Activated CD4-positive, alpha-beta T cell treated with anti-CD3 and anti-CD28 coated beads for 1 hour (primary cell): ENCODE measurements around the gene RGS7.

Source experiments
- DNase-seq: peaks from one replicate; pipeline ENCODE4 v3.0.0-alpha.2; 2020

The RGS7 gene

DNA sequence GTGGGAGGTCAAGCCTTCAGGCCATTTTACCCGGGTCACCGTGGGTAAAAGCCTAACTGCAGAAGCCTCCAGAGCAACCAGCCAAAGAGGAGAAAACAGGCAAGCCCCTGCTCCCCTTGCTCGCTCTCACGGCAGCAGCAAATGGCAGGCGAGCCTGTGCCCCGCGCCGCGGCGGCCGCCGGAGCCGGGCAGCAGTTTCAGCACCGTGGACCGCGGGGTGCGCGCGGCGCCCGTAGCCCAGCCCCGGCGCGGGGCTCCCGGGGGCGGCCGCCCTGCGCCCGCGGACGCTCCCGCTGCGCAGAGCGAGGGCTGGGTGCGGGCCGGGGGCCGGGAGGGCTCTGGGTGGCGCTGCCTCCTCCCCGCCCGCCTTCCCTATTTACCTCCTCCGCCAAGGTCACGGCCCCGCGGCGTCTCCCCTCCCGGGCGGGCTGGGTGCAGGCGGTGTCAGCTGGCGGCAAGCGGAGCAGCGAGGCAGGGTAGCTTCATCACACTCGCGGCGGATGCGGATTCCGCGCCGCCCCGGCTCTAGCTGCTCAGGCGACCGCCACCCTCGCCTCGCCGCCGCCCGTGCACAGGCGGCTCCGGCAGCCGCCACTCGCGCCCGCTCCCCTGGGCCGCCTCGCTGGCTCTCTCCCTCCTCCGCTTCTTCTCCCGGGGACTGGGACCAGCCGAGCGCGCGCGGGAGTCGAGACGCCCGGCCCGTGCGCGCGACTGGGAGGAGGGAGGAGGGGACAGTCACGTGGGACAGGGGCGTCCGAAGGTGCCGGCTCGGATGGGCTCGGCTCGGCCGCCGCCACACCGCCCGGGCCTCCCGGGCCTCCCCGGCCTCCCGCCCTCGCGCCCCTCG is at the start of gene RGS7:
Gene RGS7, minus strand, starts transcription at position 687 of the 847 bp plus-strand sequence.
- no peak for DNase-seq

DNA sequence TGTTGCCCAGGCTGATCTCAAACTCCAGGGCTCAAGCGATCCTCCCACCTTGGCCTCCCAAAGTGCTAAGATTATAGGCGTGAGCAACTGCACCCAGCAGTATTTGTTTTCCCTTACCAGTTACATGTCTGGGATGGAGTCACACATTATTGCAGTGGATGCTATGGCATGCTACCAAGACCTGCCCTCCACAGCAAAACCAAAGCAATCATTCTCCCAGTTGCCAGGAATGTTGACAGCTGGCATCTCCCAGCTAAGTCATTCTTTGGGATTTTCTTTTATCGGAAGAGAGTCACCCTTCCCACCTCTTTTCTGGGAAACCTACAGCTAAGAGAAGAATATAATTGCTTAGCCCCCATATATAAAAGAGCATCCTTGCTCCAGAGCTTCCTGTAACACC is 49.4 kb upstream of the RGS7 start:
- DNase-seq = no peak

DNA sequence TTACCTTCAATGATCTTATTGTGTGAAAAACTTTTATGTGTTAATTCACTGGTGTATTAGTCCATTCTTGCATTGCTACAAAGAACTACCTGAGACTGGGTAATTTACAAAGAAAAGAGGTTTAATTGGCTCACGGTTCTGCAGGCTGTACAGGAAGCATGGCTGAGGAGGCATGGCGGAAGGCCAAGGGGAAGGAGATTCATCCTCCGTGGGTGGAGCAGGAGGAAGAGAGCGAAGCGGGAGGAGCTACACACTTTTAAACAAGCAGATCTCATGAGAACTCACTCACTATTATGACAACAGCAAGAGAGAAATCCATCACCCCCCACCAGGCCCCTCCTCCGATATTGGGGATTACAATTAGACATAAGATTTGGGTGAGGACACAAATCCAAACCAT is 44.2 kb upstream of the RGS7 start:
- no peak for DNase-seq

DNA sequence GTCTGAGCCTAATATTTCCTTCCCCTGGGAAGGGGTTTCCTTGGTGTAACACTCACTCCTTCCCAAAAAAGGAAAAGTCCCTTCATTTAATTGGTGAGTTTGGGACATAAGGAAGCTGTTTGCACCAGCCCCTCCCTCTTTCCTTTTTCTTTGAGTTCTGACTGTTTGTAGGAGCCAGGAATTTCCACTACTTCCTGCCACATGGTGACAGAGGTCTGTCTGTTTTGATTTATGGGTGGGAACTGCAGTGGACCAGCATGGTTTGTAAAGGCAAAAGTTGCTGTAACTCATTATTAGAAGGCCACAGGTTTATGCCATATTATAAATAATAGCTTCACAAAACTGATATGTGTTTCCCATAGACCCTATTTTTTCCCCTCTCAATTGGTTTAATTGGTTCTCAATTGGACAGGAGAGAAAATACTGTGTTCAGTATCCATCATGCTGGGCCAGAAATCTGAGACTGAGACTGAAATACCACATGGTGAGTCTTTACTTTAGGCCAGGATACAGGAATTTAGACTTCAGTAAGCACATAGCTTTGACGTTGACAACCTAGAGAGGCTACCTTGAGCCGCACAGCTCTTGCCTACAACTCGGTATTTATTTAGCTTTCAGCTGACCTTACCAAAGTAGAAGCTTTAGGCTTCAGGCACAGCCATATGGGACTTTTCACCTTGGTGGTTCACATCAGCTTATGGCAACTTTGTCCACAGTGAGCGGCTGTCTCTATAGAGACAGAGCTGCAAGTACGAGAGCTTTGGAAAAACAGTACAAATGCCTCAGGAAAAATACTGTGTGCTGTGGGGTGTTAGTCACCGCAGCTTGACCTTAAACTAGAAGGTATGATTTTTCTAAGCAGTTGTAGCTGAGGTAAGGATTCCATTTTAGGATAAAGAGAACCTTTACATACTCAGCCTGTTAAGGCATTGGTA is 40.0 kb upstream of the RGS7 start:
- no peak for DNase-seq

DNA sequence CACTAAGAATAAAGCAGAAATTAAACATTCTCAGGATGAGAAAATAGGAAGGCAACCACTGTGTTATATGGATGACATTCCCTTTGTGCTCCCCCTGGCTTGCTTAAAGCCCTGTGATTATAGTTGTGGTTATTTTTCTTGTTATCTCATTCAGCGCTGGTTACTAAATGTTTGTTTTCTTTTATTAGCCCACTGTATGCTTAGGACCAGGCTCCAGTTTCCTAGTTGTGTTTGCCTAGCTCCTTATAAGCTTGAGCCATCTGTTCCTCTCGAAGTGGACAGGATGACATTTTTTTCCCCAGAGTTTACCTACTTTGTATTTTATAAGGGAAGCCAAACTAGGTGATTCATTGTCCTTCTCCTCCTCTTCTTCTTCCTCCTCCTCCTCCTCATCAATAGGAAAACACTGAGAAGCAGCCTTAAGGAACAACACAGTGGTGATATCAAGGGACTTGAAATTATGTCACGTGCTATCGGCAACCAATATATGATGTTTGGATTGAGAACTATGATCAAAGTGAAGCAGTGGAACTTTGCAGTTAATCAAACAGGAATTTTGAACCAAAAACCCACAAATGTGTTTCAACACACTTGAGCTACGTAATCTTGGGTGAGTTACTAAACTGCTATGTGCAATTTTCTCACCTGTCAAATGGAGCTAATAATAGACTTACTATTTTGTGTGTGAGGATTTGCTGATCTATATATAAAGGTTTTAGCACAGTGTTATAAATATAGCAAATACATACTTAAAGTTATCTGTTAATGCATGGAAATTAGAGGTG is 35.1 kb upstream of the RGS7 start:
- no peak for DNase-seq

DNA sequence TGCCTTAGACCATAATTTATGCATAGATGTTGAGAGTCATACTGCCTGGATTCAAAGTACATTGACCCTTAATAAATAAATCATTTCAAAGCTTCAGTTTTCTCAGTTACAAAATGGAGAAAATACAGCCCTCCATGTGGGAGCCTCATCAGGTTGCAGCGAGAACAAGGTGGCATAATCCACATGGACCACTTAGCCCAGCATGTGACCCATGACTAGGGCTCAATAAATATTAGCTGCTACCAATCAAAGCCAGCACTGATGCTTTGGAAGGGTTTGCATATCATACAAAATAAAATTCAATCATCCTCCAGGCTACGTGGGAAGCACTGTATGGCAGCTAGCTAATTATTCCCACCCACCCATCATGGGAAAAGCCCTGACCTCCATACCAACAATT is 33.5 kb upstream of the RGS7 start:
- DNase-seq = no peak

DNA sequence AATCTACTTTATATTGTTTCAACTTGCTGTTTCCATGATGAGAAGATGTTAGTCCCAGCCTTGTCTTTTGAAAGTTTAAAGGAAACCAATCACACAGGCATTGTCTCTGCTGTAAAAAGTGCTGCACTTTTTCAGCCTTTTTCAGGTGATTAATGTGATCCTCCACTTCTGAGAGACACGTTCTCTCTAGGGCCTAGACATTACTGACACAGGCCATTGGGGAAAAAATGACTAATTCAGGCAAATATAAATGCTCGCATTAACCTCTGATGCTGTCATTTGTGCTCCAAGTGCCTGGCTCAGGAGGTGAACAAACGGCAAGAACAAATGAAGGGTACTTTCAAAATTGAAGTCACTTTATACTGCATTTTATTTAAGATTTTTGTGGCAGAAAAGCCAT is 32.4 kb upstream of the RGS7 start:
- no peak for DNase-seq

DNA sequence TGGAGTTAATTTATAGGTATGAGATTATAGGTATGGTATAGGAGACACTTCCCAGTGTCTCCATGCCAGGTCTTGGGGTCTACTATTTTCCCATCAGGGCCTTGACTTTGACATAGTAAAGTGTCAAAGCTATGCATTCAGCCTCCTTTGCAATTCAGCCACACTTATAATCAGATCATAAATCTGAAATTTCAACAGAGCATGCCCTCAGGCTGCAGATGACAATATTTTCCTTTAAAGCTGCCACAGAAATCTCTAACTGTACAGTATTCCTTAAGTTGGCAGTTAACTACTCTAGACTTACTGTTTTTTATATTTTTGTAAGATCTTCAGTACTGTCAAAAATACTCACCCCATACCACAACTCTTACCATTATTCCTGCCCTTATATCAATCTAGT is 30.2 kb upstream of the RGS7 start:
- DNase-seq = no peak

DNA sequence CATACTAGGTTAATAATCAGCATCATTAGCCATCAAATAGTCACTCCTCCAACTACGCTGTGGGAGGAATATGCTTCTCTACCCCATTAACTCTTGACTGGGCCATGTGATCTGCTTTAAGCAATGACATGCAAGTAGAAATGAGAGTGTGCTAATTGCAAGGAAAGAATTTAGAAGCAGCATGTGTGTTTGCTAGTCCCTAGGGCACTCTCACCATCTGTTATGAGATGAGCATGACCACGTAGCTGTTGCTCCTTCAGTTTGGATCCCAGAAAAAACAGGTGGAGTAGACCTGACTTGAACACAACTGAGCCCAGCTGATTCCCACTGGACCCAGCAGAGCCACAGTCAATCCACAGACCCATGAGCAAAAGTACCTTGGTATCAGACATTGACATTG is 19.7 kb upstream of the RGS7 start:
- no peak for DNase-seq

DNA sequence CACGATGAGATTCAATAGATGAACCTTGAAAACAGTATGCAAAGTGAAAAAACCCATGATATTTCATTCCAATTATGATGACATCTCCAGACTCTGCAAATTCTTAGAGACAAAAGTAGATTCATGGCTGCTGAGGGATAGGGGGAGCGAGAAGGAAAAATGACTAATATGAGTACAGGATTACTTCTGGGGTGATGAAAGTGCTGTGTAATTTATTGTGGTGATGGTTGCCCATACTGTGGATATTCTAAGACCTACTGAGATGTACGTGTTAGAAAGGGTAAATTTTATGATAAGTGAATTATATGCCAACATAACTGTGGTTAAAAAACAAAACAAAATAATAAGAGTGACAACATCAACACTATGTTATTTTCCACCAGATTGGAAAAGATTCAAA is 18.9 kb upstream of the RGS7 start:
- no peak for DNase-seq

DNA sequence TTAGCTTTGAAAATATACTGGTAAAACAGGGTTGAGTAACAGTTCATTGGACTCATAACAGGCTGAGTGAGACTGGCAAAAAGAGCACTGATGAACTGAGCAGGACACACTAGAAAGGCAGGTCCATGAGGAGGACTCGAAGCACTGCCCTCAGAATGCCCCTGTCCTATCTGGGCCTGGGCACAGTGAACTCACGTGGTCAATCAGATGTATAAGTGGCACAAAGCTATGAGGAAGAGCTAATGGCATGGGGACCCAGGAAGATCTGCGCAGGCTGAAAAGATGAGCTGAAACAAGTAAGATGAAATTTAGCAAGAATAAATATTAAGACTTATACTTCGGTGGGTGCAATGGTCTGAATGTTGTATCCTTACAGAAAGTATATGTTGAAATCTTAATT is 9.2 kb upstream of the RGS7 start:
- DNase-seq = no peak

DNA sequence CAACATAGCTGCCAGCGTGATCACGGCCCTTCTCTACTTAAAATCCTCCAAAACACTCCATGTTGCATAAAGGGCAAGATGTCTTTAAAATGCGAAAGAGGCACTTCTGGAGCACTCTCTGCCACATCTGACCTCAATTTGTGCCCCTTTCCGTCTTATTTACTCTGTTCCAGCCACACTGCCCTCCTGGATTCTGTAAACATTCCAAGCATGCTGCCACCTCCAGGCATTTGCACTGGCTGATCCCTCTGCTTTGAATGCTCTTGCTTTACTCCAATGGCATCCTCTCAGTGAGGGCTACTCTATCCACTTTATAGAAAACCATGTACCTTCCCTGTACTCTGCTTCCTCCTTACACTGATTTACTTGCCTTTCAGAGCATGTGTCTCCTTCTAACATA is 5.3 kb upstream of the RGS7 start:
- DNase-seq = no peak

DNA sequence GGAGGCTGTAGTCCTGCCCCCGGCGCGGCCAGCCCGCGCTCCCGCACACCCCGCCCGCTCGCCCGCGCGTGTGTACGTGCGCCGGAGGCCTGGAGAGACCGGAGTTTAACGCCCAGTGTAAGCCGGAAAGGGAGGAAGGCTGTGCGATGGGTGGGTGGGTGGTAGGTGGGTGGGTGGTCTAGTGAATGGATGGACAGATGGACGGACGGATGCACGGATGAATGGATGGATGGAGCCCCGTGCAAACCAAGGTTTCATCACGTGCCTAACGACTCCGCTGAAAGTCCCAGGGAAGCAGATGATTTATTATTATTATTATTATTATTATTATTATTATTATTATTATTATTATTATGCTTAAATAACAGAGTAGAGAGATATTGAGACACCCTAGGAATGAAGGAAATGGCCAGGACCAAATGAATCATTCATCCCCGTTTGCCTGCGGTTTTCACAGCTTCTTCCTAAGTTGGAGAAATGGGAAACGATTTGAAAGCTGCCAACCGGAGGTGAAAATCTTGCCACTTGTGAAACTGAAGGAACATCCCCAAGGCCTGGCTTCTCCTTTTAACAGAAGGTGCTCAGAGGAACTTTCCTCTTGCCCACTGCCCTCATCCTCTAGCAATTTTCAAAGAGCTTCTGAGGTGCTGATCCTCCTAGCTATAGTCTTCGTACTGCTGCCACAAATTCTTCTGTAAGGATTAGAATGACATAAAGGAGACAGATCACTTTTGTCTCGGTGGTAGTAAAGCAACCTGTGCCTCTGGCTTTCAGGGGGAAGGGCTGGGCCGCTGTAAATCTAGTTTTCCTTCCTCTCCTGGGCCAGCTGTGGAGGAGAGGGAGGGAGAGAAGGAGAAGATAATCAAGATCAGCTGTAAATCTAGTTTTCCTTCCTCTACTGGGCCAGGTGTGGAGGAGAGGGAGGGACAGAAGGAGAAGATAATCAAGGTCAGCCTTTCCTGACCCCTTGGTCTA is 648 bp upstream of the RGS7 start:
- no peak for DNase-seq

DNA sequence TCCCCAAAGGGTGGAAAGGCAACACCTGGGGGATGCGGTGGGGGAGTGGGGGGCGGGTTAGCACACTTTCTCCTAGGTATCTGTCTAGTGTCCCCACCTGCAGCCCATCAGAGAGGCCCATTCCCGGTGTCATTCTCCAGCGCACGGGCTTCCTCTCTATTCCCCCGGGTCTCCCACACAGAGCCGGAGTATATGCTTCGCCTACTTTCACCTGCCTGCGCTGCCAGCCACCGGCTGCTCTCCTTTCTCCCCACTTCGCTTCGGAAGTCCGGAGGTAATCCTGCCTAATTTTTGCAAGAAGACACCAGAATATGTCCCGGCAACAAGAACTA is 852 bp downstream of the RGS7 start:
- no peak for DNase-seq

DNA sequence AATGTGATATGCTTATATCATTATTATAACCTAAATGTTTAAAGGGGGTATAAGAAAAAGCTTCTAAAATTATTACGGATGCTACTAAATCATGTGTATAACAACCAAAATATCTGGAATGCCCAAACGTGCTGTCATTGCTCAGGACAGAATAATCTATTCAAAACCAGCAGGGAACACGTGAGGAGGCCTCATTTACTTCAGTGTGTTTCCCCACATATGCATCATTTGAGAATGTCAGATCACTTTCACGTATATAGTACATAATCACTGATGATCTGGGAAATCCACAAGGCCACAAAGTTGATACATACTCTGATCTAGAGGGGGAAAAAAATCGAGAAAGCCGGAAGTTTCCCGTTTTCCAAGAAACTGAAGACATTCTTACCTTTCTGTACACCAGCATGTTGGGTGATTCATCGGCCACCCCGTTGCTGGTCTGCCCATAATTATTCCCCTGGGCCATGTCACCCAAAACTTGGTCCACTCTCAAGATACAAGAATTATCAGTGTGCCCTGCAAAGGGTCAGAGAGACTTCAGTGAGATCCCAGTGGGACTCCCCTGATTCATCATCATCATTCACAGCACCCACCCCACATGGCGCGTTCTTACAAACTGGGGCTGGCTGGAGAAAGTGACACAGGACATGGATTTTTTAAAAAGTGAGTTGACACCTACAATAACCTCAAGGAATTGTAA is 1.5 kb downstream of the RGS7 start:
- DNase-seq = no peak

DNA sequence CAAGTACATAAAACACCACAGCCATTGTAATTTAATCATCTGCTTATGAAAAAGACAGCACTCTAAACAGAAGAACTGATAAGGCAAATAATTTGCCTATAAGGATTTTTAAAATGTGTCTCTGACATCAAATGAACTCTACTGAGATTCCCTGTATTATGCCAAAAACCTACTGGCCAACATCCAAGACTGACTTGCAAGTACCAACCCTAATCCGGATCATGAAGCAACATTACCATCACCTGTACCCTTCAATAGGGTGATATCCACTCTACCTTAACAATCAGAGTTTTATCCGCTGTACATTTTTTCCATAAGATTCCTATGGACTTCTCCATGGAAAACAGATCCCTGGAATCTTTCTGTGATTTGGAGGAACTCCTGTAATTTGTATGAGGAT is 4.6 kb downstream of the RGS7 start:
- no peak for DNase-seq

DNA sequence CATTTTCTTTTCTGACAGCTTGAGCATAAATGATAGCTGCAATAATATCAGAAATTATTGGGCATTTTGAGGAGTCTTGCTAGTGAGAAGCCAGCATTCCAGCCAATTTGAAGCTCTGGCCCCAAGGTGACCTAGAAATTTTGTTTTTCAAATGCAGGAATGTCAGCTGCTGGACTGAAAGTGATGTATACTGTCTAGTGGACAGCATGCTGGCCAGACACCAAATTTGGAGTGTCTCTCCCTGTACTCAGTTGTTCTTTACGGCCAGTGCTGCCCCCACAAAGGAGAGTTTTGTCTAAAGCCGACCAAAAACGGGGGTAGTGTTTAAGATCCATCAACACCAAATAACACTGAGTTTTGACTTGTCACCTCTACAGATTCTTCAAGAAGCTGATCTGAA is 5.2 kb downstream of the RGS7 start:
- no peak for DNase-seq

DNA sequence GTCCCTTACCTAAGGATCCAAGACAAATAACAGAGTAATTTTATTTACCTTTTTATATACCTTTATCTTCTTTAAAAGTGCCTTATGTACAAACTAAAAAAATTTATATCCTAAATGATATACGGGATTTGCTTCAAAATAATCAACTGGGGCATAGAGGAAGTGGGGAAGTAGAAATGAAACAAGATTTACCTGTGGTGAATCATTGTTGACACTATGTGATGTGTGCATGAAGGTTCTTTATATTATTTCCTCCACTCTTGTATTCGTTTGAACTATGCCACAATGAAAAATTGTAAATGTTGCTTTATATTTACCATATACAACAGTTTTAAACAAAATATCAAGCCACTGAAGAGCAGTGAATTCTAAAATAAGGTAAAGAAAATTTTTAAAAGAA is 13.0 kb downstream of the RGS7 start:
- no peak for DNase-seq

DNA sequence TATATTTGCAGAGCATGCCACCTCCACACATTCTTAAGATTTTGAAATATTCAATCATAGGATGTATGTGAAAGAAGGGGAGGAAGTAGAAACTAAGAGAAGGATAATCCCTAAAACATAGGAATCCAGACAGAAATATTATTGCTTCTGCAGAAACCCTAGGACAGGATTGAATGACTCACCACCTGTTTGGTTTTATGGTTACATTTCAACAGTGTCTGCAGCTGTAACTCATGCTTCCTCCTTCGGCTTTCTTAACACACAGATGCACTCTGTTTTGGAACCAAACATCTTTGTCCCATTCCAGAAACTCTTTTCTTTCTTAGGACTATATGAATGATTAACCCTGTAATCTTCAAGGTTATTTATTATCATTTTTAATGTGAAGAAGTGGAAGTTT is 20.7 kb downstream of the RGS7 start:
- no peak for DNase-seq

DNA sequence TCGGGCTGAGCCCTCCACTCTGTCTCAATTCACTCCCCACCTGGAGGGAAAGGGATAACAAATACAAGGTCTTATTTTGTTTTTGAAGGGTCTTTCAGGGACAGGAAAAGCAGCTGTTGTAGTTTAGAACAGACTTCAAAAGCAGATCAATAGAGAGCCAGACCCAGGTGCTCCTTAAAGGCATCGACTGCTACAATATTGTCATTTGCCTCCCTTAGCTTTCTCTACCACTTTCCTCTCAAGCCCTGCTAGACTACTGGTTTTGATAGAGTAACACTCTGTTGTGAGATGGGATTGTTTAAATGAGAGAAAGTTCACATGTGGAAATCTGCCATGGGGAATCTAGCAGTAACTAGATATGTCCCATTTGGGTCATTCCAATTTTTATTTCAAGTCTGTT is 24.0 kb downstream of the RGS7 start:
- no peak for DNase-seq

DNA sequence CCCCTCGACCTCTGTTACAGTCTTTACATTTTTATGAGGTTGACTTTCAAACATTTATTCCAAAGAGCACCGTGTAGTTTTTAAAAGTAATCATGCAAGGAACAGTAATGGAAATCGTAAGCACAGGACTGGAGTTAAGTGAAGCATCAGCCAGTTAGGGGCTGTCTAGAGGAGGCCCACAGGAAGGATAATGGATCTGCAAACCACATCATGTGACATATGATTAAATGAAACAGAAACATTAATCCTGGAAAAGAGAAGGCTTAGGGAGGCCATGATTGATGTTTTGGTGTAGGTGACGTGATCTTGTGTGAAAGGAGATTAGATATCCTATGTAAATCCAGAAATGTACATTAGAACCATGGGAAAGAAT is 25.0 kb downstream of the RGS7 start:
- DNase-seq = no peak
